Neural progenitor cell (in vitro differentiated cells): ENCODE measurements around the gene CCDC178.

Experiments
- CTCF ChIP-seq: fragments of 200-600 bp; sonication (generic); IDR thresholded peaks from 2 replicates; pipeline ENCODE4 v1.5.1; 2017; ENCODE audit warnings: antibody characterized with exemption, mild to moderate bottlenecking
- EZH2 ChIP-seq: fragments of 200-600 bp; sonication (generic); IDR thresholded peaks from 2 replicates; pipeline ENCODE4 v1.6.1; 2017; ENCODE audit warnings: antibody characterized with exemption, mild to moderate bottlenecking, moderate library complexity

GRCh38 chr18:33317640-33318039, 122.9 kb downstream of the CCDC178 start:
- TF ChIP-seq CTCF (no peak), EZH2 (no peak)
